Testis (tissue), 2 donors: Measurements from ENCODE around the gene RAPGEF4.

ENCODE experiments used
- POLR2A ChIP-seq: fragments of 450-650 bp; IDR thresholded peaks from one replicate; pipeline ENCODE4 v1.6.1; 2017; ENCODE audit warnings: antibody characterized with exemption, mild to moderate bottlenecking, moderate library complexity
- TF ChIP-seq, protein P1 (sequence below), 3 experiments: fragments of 450-650 bp in 2 of 3; fragments of 200-600 bp in 1 of 3; sonication (generic) in 1 of 3; IDR thresholded peaks; one replicate each; pipeline ENCODE4 v1.5.1; 2016 to 2019; ENCODE audit warnings: antibody characterized with exemption in 3 of 3, mild to moderate bottlenecking in 2 of 3, moderate library complexity in 1 of 3

- TF ChIP-seq, protein P1, sequence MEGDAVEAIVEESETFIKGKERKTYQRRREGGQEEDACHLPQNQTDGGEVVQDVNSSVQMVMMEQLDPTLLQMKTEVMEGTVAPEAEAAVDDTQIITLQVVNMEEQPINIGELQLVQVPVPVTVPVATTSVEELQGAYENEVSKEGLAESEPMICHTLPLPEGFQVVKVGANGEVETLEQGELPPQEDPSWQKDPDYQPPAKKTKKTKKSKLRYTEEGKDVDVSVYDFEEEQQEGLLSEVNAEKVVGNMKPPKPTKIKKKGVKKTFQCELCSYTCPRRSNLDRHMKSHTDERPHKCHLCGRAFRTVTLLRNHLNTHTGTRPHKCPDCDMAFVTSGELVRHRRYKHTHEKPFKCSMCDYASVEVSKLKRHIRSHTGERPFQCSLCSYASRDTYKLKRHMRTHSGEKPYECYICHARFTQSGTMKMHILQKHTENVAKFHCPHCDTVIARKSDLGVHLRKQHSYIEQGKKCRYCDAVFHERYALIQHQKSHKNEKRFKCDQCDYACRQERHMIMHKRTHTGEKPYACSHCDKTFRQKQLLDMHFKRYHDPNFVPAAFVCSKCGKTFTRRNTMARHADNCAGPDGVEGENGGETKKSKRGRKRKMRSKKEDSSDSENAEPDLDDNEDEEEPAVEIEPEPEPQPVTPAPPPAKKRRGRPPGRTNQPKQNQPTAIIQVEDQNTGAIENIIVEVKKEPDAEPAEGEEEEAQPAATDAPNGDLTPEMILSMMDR (IDR thresholded peaks at IDR 0.05) = no peak
- no peak for TF ChIP-seq POLR2A
These were observed 357.3 kb downstream of the RAPGEF4 start for GRCh38 chr2:173092844-173093402.
